ENCODE data around the gene LTBP1.
"Not testable (repeated sequence)": the region's sequence is repeated elsewhere in the genome, so short reads cannot be mapped to it uniquely, and the experiment has no call there.

The LTBP1 gene

GRCh38 chr2:33384599-33384961 lies 437.8 kb downstream of the LTBP1 start:
- H3K9ac ChIP-seq (ENCODE audit: low read length), result no peak overlapping the region
- H3K27me3 ChIP-seq (ENCODE audit: control insufficient read depth, insufficient read depth, low read length), result no peaks in the 10 kb centered on the region
- no peak overlapping the region for H3K27ac ChIP-seq (ENCODE audit: low read depth, low read length)
- no peaks in the 10 kb centered on the region for H3K36me3 ChIP-seq (ENCODE audit: control insufficient read depth, insufficient read depth, low read length)
- no peak overlapping the region for H3K4me3 ChIP-seq (ENCODE audit: low read length)
- H3K4me1 ChIP-seq (ENCODE audit: control insufficient read depth, insufficient read depth, low read length), result no peaks in the 10 kb centered on the region

DNA sequence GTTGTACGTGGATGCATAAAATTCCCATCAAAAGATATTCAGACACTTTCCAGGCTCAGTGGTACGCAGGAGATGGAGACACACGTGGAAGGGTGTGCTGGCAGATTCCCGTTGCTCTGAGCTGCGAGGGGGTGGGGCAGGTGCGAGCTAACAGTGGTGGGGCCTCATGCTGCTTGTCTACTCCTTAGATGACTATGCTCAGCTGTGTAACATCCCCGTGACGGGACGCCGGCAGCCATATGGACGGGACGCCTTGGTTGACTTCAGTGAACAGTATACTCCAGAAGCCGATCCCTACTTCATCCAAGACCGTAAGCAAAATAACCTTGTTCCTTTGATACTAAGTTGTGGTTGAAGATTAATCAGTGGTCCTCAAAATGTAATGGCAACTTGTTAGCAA lies 442.2 kb downstream of the LTBP1 start:
- Histone ChIP-seq H3K27ac (ENCODE audit: low read depth, low read length) (no peak overlapping the region), H3K4me1 (ENCODE audit: control insufficient read depth, insufficient read depth, low read length) (peaks cover 3% of the 10 kb centered on the region), H3K4me3 (ENCODE audit: low read length) (no peak overlapping the region), H3K27me3 (ENCODE audit: control insufficient read depth, insufficient read depth, low read length) (no peaks in the 10 kb centered on the region), H3K9ac (ENCODE audit: low read length) (no peak overlapping the region), H3K36me3 (ENCODE audit: control insufficient read depth, insufficient read depth, low read length) (no peaks in the 10 kb centered on the region)

DNA sequence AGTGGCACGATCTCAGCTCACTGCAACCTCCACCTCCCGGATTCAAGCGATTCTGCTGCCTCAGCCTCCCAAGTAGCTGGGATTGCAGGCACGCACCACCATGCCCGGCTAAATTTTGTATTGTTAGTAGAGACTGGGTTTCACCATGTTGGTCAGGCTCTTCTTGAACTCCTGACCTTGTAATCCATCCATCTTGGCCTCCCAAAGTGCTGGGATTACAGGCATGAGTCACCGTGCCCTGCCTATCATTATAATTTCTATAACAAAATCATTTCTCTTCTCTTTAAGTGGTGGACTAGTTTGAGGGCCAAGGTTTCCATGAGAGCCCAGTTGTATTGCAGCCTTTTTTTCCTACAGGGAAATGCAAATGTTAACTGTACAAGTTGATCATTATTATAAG lies 442.9 kb downstream of the LTBP1 start:
- H3K4me1 ChIP-seq (ENCODE audit: control insufficient read depth, insufficient read depth, low read length); H3K36me3 ChIP-seq (ENCODE audit: control insufficient read depth, insufficient read depth, low read length); H3K27ac ChIP-seq (ENCODE audit: low read depth, low read length); H3K27me3 ChIP-seq (ENCODE audit: control insufficient read depth, insufficient read depth, low read length); H3K9ac ChIP-seq (ENCODE audit: low read length); H3K4me3 ChIP-seq (ENCODE audit: low read length): not testable (repeated sequence)

- H3K36me3 ChIP-seq (ENCODE audit: control insufficient read depth, insufficient read depth, low read length), result no peaks in the 10 kb centered on the region
- H3K27ac ChIP-seq (ENCODE audit: low read depth, low read length), result peak overlapping the region; percentile 40
- H3K4me1 ChIP-seq (ENCODE audit: control insufficient read depth, insufficient read depth, low read length), result peaks cover 3% of the 10 kb centered on the region
- no peaks in the 10 kb centered on the region for H3K27me3 ChIP-seq (ENCODE audit: control insufficient read depth, insufficient read depth, low read length)
- no peak overlapping the region for H3K9ac ChIP-seq (ENCODE audit: low read length)
- H3K4me3 ChIP-seq (ENCODE audit: low read length), result no peak overlapping the region
Measured at GRCh38 chr2:33391529-33392255, 444.9 kb downstream of the LTBP1 start.

DNA sequence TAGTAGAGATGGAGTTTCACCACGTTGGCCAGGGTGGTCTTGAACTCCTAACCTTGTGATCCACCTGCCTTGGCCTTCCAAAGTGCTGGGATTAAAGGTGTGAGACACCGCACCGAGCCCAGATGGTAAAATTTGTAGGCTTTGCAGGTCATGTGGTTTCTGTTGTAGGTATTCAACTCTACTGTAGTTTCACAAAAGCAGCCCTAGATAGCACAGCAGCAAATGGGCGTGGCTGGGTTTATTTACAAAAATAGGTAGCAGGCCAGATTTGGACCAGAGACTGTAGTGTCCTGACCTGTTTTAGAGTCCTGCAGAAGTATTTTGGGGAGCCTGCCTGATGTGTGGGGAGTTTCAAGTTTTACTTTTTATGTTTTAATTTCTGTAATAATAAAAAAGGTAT lies 445.6 kb downstream of the LTBP1 start:
- no peaks in the 10 kb centered on the region for H3K27me3 ChIP-seq (ENCODE audit: control insufficient read depth, insufficient read depth, low read length)
- no peak overlapping the region for H3K4me3 ChIP-seq (ENCODE audit: low read length)
- H3K27ac ChIP-seq (ENCODE audit: low read depth, low read length), result no peak overlapping the region
- H3K36me3 ChIP-seq (ENCODE audit: control insufficient read depth, insufficient read depth, low read length), result no peaks in the 10 kb centered on the region
- no peak overlapping the region for H3K9ac ChIP-seq (ENCODE audit: low read length)
- H3K4me1 ChIP-seq (ENCODE audit: control insufficient read depth, insufficient read depth, low read length), result peaks cover 3% of the 10 kb centered on the region

DNA sequence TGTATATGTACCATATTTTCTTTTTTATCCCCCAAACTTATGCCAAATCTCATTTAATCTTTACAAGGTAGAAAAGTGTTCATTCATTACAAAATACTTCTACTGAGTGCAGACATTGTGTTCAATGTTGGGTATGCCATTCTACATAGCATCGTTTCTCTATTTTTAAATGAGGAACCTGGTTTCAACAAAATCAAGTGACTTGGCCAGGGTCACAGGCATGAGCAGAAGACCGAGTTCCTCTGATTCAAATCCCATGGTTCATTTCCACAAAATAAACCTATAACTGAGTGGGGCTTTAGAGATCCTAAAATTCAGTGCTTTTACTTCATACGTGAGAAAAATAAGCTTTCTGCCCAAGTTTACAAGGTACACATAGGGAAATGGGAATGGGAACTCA lies 448.3 kb downstream of the LTBP1 start:
- Histone ChIP-seq H3K36me3 (ENCODE audit: control insufficient read depth, insufficient read depth, low read length) (peaks cover 4% of the 10 kb centered on the region), H3K27me3 (ENCODE audit: control insufficient read depth, insufficient read depth, low read length) (no peaks in the 10 kb centered on the region), H3K27ac (ENCODE audit: low read depth, low read length) (no peak overlapping the region), H3K4me1 (ENCODE audit: control insufficient read depth, insufficient read depth, low read length) (peaks cover 3% of the 10 kb centered on the region), H3K9ac (ENCODE audit: low read length) (no peak overlapping the region), H3K4me3 (ENCODE audit: low read length) (no peak overlapping the region)

GRCh38 chr2:33395655-33396249 lies 449.0 kb downstream of the LTBP1 start:
- no peak overlapping the region for H3K4me3 ChIP-seq (ENCODE audit: low read length)
- H3K27ac ChIP-seq (ENCODE audit: low read depth, low read length), result no peak overlapping the region

DNA sequence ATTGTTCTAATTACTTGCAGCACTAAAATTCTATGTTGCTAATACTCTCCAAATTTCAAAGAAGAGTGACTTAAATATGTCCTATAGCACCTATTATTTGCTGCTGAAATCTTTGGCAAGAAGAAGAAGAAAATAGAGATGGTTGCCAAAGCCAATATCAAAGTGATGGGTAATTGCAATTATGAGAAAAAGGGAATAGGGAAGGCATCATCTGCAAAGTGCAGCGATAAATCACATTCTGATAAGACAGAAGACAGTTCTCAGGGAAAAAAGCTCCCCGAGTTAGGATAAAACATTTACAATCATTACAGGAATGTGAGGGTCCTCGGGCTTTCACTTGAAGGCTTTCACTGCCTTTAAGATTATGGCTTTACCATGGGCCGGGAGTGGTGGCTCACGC lies 457.6 kb downstream of the LTBP1 start:
- H3K27ac ChIP-seq (ENCODE audit: low read depth, low read length), result no peak overlapping the region
- H3K4me1 ChIP-seq (ENCODE audit: control insufficient read depth, insufficient read depth, low read length), result no peaks in the 10 kb centered on the region
- H3K36me3 ChIP-seq (ENCODE audit: control insufficient read depth, insufficient read depth, low read length), result no peaks in the 10 kb centered on the region
- H3K27me3 ChIP-seq (ENCODE audit: control insufficient read depth, insufficient read depth, low read length), result no peaks in the 10 kb centered on the region
- H3K4me3 ChIP-seq (ENCODE audit: low read length), result no peak overlapping the region
- no peak overlapping the region for H3K9ac ChIP-seq (ENCODE audit: low read length)

More at GRCh38 chr2:33395655-33396249, 449.0 kb downstream of the LTBP1 start:
- peaks cover 1% of the 10 kb centered on the region for H3K4me1 ChIP-seq (ENCODE audit: control insufficient read depth, insufficient read depth, low read length)
- peaks cover 4% of the 10 kb centered on the region for H3K36me3 ChIP-seq (ENCODE audit: control insufficient read depth, insufficient read depth, low read length)
- no peak overlapping the region for H3K9ac ChIP-seq (ENCODE audit: low read length)
- no peaks in the 10 kb centered on the region for H3K27me3 ChIP-seq (ENCODE audit: control insufficient read depth, insufficient read depth, low read length)

- Histone ChIP-seq H3K4me3 (ENCODE audit: low read length) (no peak overlapping the region), H3K36me3 (ENCODE audit: control insufficient read depth, insufficient read depth, low read length) (no peaks in the 10 kb centered on the region), H3K27me3 (ENCODE audit: control insufficient read depth, insufficient read depth, low read length) (no peaks in the 10 kb centered on the region), H3K27ac (ENCODE audit: low read depth, low read length) (no peak overlapping the region), H3K9ac (ENCODE audit: low read length) (no peak overlapping the region), H3K4me1 (ENCODE audit: control insufficient read depth, insufficient read depth, low read length) (no peaks in the 10 kb centered on the region)
Measured at GRCh38 chr2:33406622-33407021, 459.9 kb downstream of the LTBP1 start.

DNA sequence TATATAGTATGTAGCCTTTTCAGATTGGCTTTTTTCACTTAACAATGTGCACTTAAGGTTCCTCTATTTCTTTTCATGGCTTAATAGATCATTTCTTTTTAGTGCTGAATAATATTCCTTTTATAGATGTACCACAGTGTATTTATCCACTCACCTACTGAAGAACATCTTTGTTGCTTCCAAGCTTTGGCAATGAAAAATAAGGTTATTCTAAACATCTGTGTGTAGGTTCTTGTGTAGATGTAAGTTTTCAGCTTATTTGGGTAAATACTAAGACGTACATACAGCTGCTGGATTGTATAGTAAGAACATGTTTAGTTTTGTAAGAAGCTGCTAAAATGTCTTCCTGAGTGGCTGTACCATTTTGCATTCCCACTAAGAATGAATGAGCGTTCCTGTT lies 461.4 kb downstream of the LTBP1 start:
- H3K27me3 ChIP-seq (ENCODE audit: control insufficient read depth, insufficient read depth, low read length), result no peaks in the 10 kb centered on the region
- H3K4me1 ChIP-seq (ENCODE audit: control insufficient read depth, insufficient read depth, low read length), result no peaks in the 10 kb centered on the region
- no peak overlapping the region for H3K27ac ChIP-seq (ENCODE audit: low read depth, low read length)
- H3K9ac ChIP-seq (ENCODE audit: low read length), result no peak overlapping the region
- H3K36me3 ChIP-seq (ENCODE audit: control insufficient read depth, insufficient read depth, low read length), result no peaks in the 10 kb centered on the region
- H3K4me3 ChIP-seq (ENCODE audit: low read length), result no peak overlapping the region

GRCh38 chr2:33409417-33409955 lies 462.7 kb downstream of the LTBP1 start:
- H3K36me3 ChIP-seq (ENCODE audit: control insufficient read depth, insufficient read depth, low read length), result no peaks in the 10 kb centered on the region

DNA sequence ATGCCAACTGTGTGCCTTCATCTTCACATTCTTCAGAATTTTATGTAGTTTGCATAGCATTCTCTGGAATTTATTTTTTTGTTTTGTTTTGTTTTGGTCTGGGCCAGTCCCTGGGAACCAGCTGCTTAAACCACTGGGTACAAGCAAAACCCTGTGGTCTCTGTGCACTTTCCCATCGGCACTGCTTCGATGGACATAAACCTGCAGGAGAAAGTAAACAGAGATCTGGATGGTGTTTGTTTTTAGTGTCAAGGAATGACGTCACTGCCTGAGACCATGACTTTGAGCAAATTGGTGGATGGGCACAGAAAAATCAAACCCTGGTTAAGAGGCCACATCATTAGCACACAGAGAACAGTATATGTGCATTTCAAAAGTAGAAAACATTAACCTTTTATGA lies 465.0 kb downstream of the LTBP1 start:
- Histone ChIP-seq H3K27me3 (ENCODE audit: control insufficient read depth, insufficient read depth, low read length) (no peaks in the 10 kb centered on the region), H3K4me1 (ENCODE audit: control insufficient read depth, insufficient read depth, low read length) (no peaks in the 10 kb centered on the region), H3K4me3 (ENCODE audit: low read length) (no peak overlapping the region), H3K27ac (ENCODE audit: low read depth, low read length) (no peak overlapping the region), H3K36me3 (ENCODE audit: control insufficient read depth, insufficient read depth, low read length) (no peaks in the 10 kb centered on the region), H3K9ac (ENCODE audit: low read length) (no peak overlapping the region)

More at GRCh38 chr2:33409417-33409955, 462.7 kb downstream of the LTBP1 start:
- H3K27me3 ChIP-seq (ENCODE audit: control insufficient read depth, insufficient read depth, low read length), result no peaks in the 10 kb centered on the region
- no peaks in the 10 kb centered on the region for H3K4me1 ChIP-seq (ENCODE audit: control insufficient read depth, insufficient read depth, low read length)
- no peak overlapping the region for H3K4me3 ChIP-seq (ENCODE audit: low read length)
- H3K27ac ChIP-seq (ENCODE audit: low read depth, low read length), result no peak overlapping the region
- no peak overlapping the region for H3K9ac ChIP-seq (ENCODE audit: low read length)

DNA sequence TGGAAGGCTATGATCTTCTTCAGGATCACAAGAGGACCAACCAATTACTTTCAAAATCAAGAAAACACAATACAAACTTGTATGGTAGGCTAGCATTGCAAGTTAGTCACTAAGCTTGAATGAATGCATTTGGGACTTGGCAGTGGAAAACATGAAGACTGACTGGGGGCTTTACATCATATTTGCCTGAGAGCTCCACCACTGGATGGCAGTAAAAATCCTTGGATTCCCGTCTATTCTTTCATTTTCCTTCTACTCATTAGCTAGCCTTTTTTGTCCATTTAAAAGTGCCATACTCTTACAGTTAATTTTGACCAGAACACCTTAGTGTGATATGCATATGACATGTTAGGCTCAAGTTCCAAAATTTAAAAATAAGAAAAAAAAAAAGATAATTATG lies 466.2 kb downstream of the LTBP1 start:
- no peaks in the 10 kb centered on the region for H3K4me1 ChIP-seq (ENCODE audit: control insufficient read depth, insufficient read depth, low read length)
- H3K4me3 ChIP-seq (ENCODE audit: low read length), result no peak overlapping the region
- no peaks in the 10 kb centered on the region for H3K36me3 ChIP-seq (ENCODE audit: control insufficient read depth, insufficient read depth, low read length)
- H3K27ac ChIP-seq (ENCODE audit: low read depth, low read length), result no peak overlapping the region
- no peaks in the 10 kb centered on the region for H3K27me3 ChIP-seq (ENCODE audit: control insufficient read depth, insufficient read depth, low read length)
- H3K9ac ChIP-seq (ENCODE audit: low read length), result no peak overlapping the region
